Activated CD4-positive, alpha-beta T cell treated with anti-CD3 and anti-CD28 coated beads for 1 hour (primary cell): Measurements from ENCODE around the gene DDX52.
"Not testable (repeated sequence)": the region's sequence is repeated elsewhere in the genome, so short reads cannot be mapped to it uniquely, and the experiment has no call there.

ENCODE experiments used
- DNase-seq: peaks from one replicate; pipeline ENCODE4 v3.0.0-alpha.2; 2020

Gene DDX52

DNA sequence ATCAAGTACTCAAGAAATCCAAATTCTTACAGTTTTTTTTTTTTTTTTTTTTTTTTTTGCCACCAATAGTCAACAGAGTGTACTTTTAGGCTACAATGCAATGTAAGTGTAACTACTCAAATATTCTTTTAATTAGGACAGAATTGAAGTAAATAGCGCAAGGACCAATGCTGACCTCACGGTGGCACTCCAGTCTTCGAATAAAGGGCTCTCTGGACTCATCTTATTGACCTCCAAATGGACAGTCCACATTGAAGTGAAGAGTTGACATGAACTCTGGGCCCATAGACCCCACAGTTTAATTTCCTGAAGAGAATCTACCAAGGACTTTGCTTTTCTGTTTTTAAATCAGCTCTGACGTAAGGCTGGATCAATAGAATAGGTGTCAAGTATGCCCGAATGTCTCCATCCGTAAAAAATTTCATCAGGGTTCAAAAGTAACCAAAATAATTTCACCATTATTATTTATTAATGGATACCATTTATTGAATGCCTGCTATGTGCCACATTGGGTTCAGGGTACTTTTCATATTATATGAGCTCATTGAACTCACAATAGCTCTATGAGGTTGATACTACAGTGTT, 7.3 kb upstream of the DDX52 start:
- DNase-seq = no peak

DNA sequence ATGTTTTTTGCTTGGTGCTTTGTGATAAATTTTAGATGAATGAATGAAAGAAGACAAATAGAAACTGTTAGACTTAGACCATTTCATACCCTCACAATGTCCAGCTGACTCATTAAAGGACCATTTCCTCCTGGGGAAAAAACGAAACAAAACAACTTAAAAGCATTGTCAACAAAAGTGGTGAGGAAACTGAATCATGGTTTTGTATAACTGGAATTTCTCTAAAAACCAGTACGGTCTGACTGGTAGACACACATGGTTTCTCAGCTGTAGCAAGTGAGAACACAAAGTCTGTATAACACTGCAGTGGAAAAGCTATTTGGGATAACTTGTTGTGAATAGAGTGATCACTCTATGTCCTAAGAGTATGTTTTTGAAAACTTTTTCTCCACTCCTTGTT, 5.3 kb upstream of the DDX52 start:
- no peak for DNase-seq

DNA sequence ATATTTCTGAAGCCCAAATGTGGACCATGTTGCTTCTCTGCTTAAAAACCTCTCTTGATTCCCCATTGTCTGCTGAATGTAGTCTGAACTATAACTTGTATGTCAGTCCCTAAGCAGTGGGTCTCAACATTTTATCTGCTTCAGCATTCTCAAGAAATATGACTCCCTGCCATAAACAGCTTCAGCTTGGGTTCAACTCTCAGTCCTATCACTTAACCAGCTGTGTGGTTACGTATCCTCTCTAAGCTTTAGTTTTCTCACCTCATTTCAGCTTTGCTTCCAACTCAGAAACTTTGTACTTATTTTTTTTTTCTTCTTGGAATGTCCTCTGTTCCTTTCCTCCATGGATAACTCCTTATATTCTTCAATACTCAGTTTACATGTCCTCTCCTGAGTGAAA, 4.6 kb upstream of the DDX52 start:
- no peak for DNase-seq

DNA sequence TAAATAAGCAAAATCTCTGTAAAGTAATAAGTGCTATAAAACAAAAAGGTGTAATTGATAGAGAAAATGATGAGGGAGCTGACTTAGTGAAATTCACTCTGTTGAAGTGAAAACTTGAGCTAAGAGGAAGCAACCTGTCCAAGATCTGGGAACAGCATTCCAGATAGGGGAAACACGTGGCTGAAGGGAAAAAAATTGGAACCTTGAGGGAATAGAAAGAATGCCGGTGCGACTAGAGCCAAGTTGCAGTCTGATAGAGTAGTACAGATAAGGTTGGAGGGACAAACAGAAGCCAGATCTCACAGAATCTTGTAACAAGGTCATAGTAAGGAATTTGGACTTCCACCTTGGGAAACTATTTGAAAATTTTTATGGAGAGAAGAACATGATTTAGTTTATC, 623 bp upstream of the DDX52 start:
- no peak for DNase-seq

DNA sequence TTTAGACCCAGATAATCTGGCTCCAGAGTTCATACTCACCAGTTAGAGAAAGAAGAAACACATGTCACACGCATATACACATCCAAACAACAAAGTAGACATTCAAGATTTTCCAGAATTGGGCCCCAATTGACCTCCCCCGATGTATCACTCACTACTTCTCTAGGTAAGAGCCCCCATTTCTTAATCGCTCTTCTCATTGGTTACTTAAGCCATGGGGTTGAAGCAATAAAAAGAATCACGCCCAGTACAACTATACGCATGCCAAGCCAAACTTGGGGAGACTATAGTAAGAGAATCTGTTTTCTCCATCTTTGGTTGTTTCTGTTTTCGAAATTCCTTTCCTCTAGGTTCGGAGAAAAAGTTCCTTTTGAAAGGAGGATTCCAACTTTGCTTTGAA, 565 bp downstream of the DDX52 start:
- no peak for DNase-seq

DNA sequence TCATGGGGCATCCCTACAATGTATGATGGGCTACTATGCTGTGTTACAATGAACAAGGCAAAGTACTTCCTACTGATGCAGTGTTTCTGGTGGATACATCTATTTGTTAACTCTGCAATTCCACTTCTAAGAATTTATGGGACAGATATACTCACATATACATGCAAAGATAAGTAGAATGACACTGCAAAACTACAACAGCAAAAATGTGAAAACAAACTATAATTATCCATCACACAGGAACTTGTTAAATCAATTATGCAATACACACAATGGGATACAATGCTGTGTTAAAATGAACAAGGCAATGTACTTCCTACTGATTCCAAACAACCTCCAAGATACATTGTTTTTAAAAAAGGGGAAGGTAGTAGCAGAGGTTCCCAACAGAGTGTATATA, 3.2 kb downstream of the DDX52 start:
- DNase-seq = no peak

DNA sequence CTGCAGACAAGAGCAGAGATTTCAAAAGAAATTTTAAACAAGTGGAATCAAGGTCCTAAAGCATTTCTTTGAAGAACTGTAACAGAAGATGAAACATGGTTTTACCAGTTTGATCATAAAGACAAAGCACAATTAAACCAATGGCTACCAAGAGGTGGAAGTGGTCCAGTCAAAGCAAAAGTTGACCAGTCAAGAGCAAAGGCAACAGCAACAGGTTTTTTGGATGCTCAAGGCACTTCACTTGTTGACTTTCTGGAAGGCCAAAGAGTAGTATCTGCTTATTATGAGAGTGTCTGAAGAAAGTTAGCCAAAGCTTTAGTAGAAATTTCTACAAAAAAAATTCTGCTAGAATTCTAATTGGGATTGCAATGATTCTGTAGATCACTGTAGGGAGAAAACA, 5.3 kb downstream of the DDX52 start:
- DNase-seq = no peak

DNA sequence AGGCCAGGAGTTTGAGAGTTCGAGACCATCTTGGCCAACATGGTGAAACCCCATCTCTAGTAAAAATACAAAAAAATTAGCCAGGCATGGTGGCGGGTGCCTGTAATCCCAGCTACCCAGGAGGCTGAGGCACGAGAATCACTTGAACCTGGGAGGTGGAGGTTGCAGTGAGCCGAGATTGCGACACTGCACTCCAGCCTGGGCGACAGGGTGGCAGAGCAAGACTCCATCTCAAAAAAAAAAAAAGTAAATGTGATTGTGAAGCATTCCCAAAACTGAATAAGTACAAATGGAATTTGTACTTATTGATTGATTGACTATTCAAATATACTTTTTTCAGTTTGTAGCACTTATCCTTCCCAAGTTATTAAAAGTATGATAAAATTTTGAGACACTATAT, 26.8 kb downstream of the DDX52 start:
- not testable (repeated sequence) for DNase-seq

DNA sequence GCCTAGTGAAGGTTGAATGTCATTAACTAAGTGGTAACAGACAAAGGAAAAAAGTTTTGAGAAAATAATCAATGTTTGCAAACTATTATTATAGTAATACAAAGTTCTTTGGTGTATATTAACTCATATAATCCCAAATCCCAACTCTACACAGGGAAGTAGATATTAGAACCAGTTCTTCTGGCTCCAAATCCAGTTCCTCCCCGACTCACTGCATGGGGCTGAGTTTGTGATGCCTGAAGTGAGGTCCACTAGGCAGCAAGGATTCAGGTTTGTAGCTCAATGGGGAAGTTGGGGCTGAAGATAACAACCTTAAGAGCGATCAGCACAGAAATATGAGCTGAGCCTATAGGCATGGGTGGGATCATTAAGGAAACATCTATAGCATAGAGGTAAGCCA, 28.4 kb downstream of the DDX52 start:
- no peak for DNase-seq

DNA sequence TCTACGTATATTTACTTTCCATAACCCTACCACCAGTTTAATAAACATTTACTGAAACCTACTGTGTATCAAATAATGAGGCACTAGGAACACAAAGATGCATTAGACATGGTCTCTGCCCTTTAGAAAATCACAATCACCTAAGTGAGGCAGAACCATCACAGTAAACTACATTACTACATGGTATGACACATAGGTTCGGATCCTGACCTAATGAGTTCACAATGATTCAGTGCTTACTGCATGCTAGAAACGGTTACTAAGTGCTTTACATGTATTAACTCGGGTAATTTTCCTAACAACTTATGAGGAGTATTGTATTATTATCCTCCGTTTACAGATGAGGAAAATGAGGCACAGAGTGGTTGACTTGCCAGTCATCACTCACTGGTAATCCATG, 28.9 kb downstream of the DDX52 start:
- DNase-seq = no peak

DNA sequence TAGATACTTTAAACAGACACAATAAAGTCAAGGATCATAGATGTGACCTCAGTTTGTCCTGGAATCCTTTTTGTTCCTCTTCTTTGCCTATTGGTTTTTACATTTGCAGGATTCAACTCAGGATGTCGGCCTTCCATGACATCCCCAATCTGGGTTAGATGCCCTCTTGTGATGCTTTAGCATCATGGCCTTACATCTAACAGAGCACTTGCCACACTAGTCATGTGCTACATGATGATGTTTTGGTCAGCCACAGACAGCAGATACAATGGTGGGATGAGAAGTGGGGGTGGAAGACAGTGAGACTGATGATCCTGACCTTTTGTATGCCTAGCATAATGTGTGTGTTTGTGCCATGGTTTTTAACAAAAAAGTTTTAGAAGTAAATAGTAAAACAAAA, 32.3 kb downstream of the DDX52 start:
- DNase-seq = no peak

DNA sequence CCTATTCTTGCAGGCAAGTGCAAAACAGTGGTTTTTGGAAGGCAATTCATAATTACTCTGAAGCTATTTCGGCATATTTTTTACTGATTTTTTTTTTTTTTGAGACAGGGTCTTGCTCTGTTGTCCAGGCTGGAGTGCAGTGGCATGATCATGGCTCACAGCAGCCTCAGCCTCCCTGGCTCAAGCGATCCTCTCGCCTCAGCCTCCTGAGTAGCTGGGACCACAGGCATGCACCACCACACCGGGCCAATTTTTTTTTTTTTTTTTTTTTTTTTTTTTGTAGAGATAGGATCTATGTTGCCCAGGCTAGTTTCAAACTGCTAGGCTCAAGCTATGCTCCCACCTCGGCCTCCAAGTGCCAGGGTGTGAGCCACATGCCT, 33.2 kb downstream of the DDX52 start:
- DNase-seq = not testable (repeated sequence)

DNA sequence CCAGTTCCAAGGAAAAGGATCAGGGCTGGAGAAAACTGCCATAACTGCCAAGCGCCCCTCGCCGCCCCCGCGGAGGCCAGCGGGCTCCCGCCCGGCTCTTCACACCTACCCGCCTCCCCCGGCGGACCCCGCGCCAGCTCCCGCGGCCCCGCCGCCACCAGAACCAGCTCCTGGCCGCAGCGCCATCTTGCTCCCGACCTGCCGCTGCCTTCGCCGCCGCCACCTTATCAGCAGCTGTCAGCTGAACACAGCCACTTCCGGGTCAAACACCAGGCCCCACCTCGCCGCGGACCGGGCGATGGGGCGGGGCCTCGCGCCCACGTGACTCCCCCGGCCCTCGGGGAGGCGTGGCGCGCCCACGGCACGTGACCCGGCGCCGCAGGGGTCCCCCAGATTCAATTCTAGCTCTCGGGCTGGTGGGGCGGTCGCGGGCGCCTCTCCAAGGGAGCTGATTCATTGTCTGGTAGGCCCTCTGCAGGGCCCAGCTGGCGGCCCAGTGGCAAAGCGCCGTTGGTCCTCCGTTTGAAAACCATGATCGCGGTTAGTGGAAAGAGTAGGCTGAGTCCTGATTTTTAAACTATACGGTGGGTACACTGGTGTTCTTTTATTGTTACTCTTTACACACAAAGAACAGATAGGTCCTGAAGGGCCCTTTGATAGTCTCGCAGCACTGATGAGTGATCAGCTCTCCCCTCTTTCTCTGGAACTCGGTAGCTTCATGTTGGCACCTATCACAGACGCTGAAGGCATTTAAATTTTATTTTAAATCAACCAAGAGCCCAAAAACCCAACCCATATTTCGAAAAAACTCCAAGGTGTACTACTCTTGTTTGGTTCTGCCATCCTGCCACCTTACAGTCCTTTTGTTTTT, 33.8 kb downstream of the DDX52 start, which contains the start of gene SYNRG:
Gene SYNRG, minus strand, starts transcription at position 249 of the 871 bp plus-strand sequence. Its CDS starts 63 bp downstream, at position 186.
- DNase-seq = peak; percentile 93

DNA sequence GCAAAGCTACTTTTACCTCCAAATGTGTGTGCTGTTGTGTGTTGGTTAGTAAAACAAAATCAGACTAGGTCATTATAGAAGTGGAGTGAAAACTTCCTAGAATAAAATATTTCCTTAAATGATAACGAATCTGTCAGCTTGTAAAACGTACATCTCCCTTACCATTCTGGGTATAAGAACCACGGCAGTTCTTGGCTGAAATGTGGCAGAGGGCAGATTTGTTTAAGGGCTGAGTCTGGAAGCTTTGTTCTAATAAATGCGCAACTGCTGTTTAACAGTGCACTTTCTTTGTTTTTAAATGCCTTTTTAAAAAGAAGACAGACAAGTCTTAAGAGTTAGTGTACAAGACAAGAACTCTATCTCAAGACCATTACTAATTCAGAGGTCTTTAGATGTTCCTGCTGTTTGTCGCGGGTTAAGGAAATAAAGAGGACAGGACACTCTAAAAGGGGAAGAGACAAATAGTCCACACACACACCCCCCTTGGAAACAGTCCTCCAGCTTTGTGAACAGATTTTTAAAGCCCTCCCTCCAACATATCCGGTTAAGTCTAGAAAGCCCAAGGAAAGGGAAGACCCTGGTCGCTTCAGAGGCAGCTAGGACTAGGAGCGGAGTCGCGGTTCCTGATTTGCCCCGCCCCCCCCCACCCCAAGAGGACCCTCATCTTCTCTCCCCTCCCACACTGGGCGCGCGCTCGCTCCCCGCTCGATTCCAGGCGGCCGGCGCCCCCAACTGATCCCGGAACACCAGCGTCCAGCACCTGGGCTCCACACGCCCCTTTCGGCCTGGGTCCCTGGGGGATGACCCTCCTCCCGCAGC, 34.7 kb downstream of the DDX52 start:
- DNase-seq = no peak

DNA sequence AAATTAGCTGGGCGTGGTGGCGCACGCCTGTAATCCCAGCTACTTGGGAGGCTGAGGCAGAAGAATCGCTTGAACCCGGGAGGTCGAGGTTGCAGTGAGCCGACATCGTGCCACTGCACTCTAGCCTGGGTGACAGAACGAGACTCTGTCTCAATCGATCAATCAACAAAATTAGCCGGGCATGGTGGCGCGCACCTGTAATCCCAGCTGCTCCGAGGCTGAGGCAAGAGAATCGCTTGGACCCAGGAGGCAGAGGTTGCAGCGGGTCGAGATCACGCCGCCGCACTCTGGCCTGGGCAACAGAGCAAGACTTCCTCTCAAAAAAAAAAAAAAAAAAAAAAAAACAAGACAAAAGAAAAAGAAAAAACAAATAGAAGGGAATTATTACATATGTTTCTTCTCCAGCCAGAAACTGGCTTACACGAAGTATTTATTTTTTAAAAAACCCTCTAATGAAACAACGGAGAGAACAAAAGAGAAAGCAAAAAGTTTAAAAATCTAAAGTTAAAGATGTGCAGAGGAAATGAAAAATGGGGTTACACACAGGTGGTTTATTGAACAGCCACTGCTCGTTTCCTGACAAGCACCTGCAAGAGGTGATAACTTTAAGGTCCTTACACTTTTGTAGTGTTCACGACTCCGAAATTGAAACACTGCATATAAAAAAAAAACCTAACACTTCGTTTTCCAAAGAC, 35.5 kb downstream of the DDX52 start:
- no peak for DNase-seq

DNA sequence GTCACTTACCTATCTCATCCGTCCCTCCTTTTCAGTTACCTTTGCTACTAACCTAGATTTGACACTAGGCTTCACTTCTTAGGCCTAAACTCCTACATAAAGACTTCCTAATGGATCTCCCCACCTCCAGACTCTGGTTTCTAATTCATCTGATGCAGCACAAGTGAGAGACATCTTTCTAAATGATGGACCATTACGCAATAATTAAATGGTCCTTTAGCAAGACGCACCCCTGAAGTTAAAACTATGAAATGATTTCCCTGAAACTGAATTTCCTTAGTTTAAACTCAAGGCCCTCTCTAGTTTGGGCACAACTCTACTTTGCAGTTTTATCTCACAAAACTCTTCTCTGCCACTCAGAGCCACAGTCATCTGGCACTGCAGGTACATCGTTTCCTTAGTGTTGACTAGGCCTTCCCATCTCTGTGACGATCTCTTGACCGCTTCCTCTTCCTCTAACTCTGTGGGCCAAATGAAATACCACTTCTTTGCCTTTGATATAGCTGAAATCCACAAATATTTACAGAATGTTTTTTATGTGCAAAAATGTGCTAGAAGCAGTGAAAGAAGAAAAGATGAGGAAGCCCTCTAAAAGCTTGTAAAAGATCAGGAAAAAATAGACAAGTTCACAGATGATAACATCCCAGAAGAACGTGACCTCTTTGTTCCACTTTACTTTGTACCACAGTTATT, 37.3 kb downstream of the DDX52 start:
- DNase-seq = no peak

DNA sequence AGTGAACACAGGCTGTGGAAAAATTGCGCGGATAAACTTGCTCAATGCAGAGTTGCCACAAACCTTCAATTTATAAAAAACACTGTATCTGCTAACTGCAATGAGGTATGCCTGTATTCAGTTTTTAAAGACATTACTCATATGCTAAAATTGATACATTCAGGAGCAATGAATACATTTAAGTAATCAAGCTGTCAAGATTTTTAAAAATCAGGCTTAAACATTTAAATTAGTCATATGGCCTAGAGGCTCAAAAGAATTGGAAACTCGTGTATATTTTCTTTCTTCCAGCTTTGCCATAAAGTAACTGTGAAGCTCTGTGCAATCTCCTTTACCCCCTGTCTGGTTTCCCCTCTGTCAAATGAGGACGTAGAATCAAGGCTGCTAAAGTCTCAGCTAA, 38.2 kb downstream of the DDX52 start:
- no peak for DNase-seq

DNA sequence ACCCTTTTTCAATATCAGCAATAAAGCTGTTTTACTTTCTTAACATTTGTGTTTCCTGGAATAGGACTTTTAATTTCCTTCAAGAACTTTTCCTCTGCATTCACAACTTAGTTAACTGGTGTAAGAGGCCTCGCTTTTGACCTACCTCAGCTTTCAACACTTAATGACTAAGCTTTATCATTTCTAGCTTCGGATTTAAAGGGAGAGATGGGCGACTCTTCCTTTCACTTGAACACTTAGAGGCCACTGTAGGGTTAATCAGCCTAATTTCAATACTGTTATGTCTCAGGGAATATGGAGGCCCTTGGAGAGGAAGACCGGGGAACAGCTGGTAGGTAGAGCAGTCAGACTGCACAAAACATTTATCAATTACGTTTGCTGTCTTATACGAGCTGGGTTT, 38.7 kb downstream of the DDX52 start:
- no peak for DNase-seq

DNA sequence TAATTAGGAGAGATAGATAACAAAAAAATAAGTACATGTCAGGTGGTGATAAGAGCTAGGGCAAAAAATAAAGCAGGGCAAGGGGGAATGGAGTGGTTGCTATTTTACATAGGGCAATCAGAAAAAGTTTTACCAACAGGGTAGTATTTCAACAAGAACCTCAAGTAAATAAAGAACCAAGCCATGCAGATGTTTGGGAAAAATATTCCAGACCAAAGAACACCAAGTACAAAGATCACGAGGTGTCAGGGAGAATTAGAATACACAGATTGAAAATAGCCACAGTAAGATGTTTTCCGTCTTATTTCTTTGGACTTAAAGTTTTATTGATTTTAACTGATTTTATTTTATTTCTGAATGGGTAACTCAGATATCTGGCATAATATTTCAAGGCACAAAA, 45.1 kb downstream of the DDX52 start:
- no peak for DNase-seq

DNA sequence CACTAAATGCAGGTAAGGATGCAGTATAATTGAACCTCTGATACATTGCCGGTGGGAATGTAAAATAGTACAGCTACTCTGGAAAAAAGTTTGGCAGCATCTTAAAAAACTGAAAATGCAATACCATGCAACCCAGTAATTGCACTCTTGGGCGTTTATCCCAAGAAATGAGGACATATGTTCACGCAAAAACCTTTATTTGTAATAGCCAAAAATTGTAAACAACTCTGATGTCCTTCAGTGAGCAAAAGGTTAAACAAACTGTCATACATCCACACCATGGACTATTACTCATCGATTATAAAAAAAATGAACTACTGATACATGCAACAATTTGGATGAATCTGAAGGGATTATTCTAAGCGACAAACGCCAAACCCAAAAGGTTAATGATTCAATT, 51.0 kb downstream of the DDX52 start:
- DNase-seq = no peak

DNA sequence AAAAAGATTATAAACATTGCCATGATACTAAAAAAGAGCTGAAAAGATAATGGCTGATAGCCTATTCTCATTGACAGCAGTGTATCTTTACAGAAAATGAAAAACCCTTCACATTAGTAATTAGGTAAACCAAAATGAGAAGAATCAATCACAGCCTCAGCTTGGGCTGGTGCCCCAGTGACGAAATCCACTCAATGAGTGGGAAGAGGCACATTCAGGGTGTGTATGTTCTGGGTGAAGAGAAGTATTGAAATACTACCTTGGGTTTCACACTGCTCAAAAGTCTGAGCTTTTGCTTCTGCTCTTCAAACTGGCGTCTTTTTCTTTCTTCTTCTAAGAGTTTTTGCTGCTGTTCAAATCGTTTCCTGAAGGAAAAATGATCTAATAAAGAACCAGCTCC, 58.2 kb downstream of the DDX52 start:
- no peak for DNase-seq

DNA sequence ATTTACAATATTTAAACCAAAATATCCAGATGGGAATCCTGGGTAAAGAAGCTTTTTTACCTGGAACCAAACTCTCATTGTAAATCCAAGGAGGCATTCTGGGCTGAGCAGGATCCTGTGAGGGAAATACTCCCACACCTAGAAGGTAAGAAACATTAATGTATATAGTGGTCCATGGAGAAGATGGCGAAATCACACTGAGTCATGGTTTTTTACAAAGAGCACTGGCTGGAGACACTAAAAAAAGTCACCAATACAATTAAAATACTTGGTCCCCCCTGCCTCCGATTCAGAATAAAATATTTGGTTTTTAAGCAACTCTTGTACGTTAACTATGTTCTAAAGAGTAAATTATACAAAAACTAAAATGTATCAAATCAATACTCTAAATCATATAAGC, 67.0 kb downstream of the DDX52 start:
- DNase-seq = no peak

DNA sequence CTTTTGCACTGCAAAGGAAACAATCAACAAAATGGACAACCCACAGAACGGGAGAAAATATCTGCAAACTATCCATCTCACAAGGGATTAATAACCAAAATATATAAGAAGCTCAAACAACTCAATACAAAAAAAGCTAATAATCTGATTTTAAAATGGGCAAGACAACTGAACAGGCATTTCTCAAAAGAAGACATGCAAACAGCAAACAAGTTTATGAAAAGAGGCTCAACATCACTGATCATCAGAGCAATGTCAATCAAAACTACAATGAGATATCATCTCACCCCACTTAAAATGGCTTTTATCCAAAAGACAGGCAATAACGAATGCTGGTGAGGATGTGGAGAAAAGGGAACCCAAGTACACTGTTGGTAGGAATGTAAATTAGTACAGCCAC, 68.8 kb downstream of the DDX52 start:
- DNase-seq = no peak
